Right kidney (tissue), 1 donor: ENCODE results near the gene CITED1.

Experiments used
- DNase-seq: peaks from one replicate; pipeline ENCODE4 v3.0.0-alpha.2; 2016

The CITED1 gene

GRCh38 chrX:72271091-72271788 lies 34.5 kb downstream of the CITED1 start:
- DNase-seq, result no peak

- no peak for DNase-seq
Observed at GRCh38 chrX:72270316-72270866, 35.3 kb downstream of the CITED1 start.

DNA sequence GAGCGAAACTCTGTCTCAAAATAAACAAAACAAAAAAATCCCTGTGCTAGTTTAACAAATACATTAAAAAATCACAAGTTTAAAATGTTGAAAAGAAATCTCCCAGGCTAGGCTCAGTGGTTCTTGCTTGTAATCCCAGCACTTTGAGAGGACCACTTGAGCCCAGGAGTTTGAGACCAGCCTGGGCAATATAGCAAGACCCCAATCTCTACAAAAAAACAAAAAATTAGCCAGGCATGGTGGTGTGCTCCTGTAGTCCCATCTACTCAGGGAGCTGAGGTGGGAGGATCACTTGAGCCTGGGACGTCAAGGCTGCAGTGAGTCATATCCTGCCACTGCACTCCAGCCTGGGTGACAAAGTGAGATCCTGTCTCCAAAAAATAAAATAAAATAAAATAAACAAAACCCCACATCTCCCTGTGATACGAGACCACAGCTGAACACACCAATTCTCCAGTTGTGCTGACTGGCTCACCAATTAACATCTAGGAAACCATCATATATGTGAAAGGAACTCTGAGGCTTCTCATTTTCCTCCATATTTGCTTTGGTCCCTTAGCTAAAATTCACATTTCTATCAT lies 36.0 kb downstream of the CITED1 start:
- DNase-seq, result no peak

GRCh38 chrX:72268597-72269365 lies 36.9 kb downstream of the CITED1 start:
- DNase-seq, result no peak

DNA sequence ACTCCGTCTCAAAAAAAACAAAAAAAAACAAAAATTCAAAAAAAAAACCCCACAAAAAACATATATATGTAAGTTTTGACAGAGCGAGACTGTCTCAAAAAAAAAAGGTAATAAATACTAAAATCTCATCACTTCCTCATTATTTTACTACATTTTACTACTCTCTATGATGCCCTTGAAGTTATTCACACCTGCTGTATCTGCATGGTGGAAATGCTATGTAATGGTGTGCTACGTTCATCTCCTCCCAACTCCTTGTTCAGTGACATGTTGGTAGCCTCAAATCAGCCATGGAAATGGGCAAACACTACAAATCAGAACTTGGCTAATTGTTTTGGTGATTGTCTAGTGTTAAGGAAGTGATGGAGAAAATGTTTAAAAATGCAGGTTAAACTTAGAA lies 40.5 kb downstream of the CITED1 start:
- no peak for DNase-seq

DNA sequence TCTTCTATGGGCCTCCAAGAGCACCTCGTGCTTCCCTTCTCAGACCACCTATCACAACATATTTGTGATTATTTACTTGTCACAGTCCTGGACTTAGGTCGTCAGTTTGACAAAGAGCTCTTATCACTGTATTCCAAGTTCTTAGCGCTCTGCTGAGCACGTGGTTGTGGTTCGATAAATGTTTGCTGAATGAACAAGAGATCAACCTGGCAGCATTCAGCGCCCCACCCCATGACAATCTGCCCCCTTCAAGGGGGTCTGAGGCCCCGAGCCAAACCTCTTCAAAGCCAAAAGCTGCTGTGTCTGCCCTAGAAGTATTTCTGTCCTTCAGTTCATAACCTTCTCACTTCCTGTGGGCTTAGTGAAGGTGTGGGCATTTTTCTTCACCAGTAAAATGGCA lies 43.6 kb downstream of the CITED1 start:
- DNase-seq, result no peak

- DNase-seq, result no peak
Observed at GRCh38 chrX:72260448-72260847, 45.3 kb downstream of the CITED1 start.

DNA sequence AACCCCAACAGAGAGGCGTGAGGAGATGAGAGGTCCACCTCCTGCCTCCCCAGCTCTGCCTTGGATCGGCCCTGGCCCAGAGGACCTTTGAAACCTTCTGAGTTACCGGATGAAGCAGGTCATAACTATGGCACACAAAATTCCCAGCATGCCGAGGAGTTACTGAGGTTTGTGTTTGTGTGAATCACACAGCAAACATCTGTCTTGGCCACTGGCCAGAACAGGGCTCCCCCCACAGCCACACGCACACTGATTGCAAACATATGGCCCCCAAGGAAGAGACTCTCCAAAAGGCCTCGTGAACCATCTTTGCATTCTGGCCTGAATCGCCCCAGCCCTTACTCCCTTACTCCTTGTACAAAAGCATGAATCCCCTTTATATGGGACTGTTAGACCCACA lies 47.5 kb downstream of the CITED1 start:
- no peak for DNase-seq

GRCh38 chrX:72255864-72256263 lies 49.9 kb downstream of the CITED1 start:
- no peak for DNase-seq

- DNase-seq, result peak; percentile 27
Observed at GRCh38 chrX:72255445-72255844, 50.3 kb downstream of the CITED1 start.

DNA sequence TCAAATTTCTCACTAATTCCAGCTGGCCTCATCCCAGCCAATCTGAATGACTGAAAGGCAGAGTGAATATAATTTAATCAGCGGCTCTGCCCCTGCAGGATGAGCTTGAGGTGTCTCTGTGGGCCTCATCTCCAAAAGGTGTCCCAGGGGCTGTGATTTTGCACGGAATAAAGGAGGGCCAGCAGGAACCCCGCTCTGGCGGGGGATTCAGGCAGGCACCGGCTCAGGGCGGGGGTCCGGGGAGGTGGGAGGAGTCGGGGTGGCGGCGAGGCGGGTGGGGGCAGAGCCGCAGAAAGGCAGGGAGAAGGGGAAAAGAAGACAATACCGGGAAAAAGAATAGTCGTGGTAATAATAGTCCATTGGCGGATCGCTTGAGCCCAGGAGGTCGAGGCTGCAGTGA lies 50.9 kb downstream of the CITED1 start:
- no peak for DNase-seq

DNA sequence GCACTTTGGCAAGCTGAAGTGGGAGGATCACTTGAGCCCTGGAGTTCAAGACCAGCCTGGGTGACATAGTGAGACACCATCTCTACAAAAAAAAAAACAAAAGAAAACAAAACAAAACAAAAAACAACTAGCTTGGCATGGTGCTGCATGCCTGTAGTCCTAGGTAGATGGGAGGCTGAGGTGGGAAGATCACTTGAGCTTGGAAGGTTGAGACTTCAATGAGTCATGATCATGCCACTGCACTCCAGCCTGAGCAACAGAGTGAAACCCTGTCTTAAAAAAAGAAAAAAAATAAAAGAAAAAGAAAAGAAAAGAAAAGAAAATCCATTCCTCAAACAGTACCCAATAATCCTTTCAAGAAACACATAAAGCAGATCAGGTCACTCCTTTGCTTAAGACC lies 52.0 kb downstream of the CITED1 start:
- no peak for DNase-seq
